ENCODE results near the gene FLAD1.

Gene FLAD1

GRCh38 chr1:154988058-154988954 lies 5.2 kb downstream of the FLAD1 start:
- DNase-seq (ENCODE audit: low spot score), result no peak
- FAIRE-seq, result no peak

- DNase-seq (ENCODE audit: low spot score) (no peak), FAIRE-seq (no peak)
Measured at GRCh38 chr1:154989195-154989860, 6.2 kb downstream of the FLAD1 start.

DNA sequence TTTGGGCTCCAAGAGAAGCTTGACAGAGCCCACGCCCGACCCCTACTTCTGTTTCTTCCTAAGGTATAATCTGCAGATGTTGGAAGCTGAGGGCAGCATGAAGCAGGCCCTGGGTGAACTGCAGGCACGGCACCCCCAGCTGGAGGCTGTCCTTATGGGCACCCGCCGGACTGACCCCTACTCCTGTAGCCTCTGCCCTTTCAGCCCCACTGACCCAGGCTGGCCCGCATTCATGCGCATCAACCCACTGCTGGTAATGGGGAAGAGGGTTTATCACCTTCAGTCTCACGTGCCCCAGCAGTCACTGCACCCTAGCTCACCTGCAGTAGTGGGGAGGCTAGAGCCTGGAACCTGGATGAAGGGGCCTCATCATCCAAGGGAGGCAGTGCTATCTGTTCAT lies 7.1 kb downstream of the FLAD1 start:
- DNase-seq (ENCODE audit: low spot score) (no peak), FAIRE-seq (no peak)

- no peak for FAIRE-seq
- peak; percentile 64 for DNase-seq (ENCODE audit: low spot score)
Measured at GRCh38 chr1:154992721-154993571, 9.8 kb downstream of the FLAD1 start.

DNA sequence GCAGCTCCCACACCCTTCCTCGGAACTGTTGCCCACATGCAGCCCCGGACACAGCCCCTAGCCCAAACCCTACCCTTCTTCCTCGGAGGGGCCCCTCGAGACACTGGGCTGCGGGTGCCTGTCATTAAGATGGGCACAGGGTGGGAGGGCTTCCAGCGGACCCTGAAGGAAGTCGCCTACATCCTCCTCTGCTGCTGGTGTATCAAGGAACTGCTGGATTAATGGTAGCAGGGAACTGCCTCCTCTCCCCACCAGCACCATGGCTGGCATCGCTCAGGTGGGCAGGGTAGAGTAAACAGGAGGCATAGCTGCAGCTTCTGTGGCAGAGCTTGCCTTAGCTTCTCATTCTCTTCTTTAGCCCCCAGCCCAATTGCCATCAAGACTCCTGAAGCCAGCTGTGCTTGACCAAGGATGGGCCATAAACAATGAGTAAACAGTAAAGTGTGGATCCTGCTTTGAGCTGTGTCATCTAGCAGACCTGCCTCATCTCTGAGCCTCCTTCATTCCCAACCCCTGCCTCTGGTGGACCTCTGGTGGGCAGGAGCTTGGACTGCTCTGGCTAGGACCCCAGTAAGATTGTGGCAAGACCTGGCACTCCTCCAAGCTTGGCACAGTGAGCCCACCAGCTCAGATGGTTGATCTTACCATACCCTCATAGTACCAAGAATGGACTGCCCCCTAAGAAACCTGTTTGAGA lies 10.6 kb downstream of the FLAD1 start, which contains the start of gene LENEP:
Gene LENEP, plus strand, starts transcription at position 15 of the 697 bp plus-strand sequence. Its CDS starts 22 bp downstream, at position 37.
- FAIRE-seq, result no peak
- no peak for DNase-seq (ENCODE audit: low spot score)

GRCh38 chr1:154994269-154994587 lies 11.1 kb downstream of the FLAD1 start:
- DNase-seq (ENCODE audit: low spot score), result no peak
- no peak for FAIRE-seq

- FAIRE-seq, result no peak
- no peak for DNase-seq (ENCODE audit: low spot score)
Measured at GRCh38 chr1:154994591-154994990, 11.4 kb downstream of the FLAD1 start.

GRCh38 chr1:154995301-154995983 lies 12.3 kb downstream of the FLAD1 start:
- FAIRE-seq (peak; percentile 2), DNase-seq (ENCODE audit: low spot score) (peak; percentile 32)

- DNase-seq (ENCODE audit: low spot score), result no peak
- no peak for FAIRE-seq
Measured at GRCh38 chr1:154996966-154997701, 14.0 kb downstream of the FLAD1 start.

GRCh38 chr1:154998201-154998780 lies 15.1 kb downstream of the FLAD1 start:
- DNase-seq (ENCODE audit: low spot score), result no peak
- no peak for FAIRE-seq

DNA sequence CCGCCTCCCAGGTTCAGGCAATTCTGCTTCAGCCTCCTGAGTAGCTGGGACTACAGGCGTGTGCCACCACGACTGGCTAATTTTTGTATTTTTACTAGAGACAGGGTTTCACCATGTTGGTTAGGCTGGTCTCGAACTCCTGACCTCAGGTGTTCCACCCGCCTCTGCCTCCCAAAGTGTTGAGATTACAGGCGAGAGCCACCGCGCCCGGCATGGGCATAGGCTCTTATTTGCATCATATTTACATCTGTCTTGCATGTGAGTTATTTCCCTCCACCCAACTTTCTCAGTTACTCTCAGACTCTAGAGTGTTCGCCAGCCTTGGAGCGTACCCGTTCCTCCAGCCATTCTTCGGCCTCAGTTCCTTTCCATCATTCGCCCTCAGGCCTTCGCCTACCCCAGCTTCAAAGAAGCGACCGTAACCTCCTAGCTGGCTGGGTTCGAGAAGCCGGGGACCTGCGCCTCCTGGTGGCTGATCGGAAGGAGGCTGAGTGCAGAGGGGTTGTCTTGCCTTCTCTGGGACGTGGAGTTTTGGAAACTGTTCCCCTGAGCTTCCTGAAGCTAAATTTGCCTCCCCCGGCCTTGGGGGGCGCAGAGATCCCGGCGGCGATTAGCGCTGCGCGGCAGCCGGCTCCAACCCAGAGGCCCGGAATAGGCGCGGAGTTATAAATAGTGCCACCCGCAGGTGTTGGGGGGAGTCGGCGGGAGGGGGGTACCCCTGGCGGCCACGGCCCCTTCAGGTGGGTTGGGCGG lies 15.8 kb downstream of the FLAD1 start:
- FAIRE-seq (no peak), DNase-seq (ENCODE audit: low spot score) (no peak)

- FAIRE-seq, result no peak
- DNase-seq (ENCODE audit: low spot score), result no peak
Measured at GRCh38 chr1:154999571-155000410, 16.6 kb downstream of the FLAD1 start.

- FAIRE-seq (no peak), DNase-seq (ENCODE audit: low spot score) (no peak)
Measured at GRCh38 chr1:155000411-155000725, 17.2 kb downstream of the FLAD1 start.

DNA sequence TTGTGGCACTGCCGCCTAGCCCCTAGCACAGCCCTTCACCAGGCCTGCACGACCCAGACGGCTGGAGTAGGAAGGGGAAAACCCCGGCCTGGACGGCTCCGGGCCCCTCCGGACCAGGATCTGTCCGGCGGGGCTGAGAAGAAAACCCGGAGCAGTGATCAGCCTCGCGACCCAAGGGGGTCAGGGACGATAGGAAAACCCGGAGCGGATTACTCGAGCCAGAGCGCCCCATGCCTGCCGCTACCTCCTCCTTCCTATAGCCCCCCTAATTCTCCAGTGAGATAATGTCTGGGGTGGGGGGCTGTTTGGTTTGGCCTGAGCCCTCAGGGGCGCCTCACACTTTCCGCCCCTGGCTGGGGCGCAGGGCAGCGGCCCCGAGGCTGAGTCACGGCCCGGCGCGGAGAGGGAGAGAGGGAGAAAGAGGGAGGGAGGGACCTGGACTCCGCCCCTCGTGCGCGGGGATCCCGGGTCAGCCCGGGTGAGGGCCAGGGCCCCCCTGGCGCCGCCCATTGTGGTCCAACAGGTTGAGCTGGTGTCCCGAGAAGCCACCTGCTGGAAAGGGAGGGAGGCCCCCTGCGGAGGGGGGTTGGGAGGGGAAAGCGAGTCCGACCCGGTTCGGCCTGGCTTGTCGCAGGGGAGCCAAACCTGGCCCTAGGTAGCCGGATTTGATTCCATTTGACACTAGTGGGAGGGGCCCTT lies 17.7 kb downstream of the FLAD1 start:
- FAIRE-seq (peak; percentile 2), DNase-seq (ENCODE audit: low spot score) (peak; percentile 64)

DNA sequence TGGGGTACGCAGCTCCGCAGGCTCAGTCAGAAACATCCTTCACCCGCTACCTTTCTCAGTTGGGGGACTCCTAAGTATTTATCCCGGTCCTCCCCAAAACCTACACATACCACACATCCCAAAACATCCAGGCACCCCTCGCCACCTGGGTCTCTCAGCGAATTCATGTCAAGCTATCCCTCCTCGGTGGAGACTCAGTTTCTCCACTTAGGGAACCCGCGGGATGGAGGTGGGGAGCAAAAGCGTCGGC lies 18.2 kb downstream of the FLAD1 start:
- FAIRE-seq, result no peak

GRCh38 chr1:155001675-155002463 lies 18.7 kb downstream of the FLAD1 start:
- FAIRE-seq (peak; percentile 74), DNase-seq (ENCODE audit: low spot score) (peak; percentile 96)

More for the DNA sequence above, 18.2 kb downstream of the FLAD1 start:
- no peak for DNase-seq (ENCODE audit: low spot score)
